ENCODE results near the gene TEX9. TPM values are rescaled to one million over a fixed set of nuclear protein-coding genes. Genes with fewer than 3 reads are reported as not detected.
"Not testable (repeated sequence)": the region's sequence is repeated elsewhere in the genome, so short reads cannot be mapped to it uniquely, and the experiment has no call there.

Gene TEX9
- 1 to 10 TPM; 6.9 to 7.6 TPM for total RNA-seq
- long read RNA-seq, partial matches to known transcripts = 1 of 4 reads
- long read RNA-seq, other reads (novel, unspliced or antisense) = 3 of 4 reads

DNA sequence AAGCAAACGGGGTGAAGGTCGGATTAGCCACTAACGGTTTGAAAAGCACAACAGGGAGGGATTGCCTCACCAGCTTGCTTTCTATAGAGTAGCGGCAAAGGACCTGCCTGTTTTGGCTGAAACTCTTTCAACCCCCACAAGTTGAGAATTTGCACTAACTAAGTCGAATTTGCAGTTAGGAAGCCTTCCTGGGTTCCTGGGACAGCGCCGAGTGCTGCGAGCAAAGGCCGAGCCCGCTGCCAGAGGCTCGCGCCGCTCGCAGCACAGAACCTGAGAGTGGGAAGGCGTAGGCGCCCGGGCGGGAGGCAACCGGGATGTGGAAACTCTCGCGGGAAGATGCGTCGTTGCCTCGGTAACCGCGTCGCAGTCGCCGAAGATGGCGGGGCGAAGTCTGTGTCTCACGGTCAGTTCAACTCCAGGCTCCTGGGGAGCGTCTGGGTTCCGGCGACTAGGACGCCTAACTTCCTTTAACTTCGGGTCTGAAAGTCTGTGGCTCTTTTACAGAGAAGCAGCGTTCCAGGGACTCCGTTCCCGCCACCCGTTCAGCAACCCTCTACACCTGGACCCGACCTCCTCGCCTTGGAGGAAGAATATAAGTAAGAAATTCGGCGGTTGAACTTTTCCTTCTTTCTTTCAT lies at the start of gene TEX9:
TSS of gene TEX9 (plus strand) at position 352 of the 637 bp plus-strand sequence. CDS start at position 377, 25 bp downstream.
- intact Hi-C loops (cut with DNase I, micrococcal nuclease) = no loop called here
- peak; percentile 100 for ATAC-seq
- peak; percentile 89 to 94 for DNase-seq

- intact Hi-C loops (cut with DNase I, micrococcal nuclease) = not testable (repeated sequence)
Observed at GRCh38 chr15:56316561-56316960, 48.7 kb upstream of the TEX9 start.

DNA sequence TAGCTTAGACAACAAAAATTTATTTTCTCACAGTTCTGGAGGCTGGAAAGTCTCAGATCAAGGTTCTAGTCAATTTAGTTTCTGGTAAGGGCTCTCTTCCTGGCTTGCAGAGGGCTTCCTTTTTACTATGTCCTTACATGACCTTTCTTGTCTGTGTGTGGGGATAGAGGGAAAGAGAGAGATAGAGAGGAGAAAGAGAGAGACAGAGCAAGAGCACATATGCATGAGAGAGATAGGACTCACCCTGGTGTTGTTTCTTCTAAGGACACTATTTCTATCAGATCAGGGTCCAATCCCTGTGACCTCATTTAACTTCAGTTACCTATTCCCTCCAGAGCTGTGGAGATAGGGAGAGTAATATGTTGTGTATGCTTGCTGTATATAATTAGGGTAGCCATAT lies 44.9 kb upstream of the TEX9 start:
- no peak for DNase-seq
- peak; percentile 71 for ATAC-seq
- intact Hi-C loops (cut with DNase I, micrococcal nuclease) = no loop called here

More at GRCh38 chr15:56316561-56316960, 48.7 kb upstream of the TEX9 start:
- DNase-seq, ATAC-seq: not testable (repeated sequence)

DNA sequence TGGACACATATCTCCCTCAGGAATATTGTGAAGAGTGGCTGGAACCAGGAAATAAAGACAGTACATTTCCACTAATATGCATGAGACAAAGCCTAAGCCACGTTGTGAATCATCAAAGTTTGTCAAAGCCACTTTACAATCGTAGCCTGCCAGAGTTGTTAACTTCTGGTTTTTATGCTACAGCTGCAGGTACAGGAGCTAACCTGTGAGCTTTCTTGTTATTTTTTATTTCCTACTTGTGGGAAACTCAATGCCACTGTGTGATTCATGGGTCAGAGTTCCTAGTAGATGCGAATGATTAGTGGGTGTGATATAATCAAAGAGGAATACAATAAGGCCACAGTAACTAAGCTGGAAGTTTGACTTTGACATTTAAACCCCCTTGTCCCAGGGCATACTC lies 44.4 kb upstream of the TEX9 start:
- intact Hi-C loops (cut with DNase I, micrococcal nuclease) = no loop called here
- ATAC-seq (peak; percentile 95), DNase-seq (no peak)

GRCh38 chr15:56322444-56322843 lies 42.8 kb upstream of the TEX9 start:
- intact Hi-C loops (cut with DNase I, micrococcal nuclease) = no loop called here
- ATAC-seq (no peak), DNase-seq (no peak)

GRCh38 chr15:56323435-56323834 lies 41.8 kb upstream of the TEX9 start:
- intact Hi-C loops (cut with DNase I, micrococcal nuclease) = no loop called here
- ATAC-seq (no peak), DNase-seq (no peak)

- intact Hi-C loops (cut with DNase I, micrococcal nuclease) = no loop called here
- ATAC-seq (no peak), DNase-seq (no peak)
Observed at GRCh38 chr15:56325186-56325585, 40.0 kb upstream of the TEX9 start.

DNA sequence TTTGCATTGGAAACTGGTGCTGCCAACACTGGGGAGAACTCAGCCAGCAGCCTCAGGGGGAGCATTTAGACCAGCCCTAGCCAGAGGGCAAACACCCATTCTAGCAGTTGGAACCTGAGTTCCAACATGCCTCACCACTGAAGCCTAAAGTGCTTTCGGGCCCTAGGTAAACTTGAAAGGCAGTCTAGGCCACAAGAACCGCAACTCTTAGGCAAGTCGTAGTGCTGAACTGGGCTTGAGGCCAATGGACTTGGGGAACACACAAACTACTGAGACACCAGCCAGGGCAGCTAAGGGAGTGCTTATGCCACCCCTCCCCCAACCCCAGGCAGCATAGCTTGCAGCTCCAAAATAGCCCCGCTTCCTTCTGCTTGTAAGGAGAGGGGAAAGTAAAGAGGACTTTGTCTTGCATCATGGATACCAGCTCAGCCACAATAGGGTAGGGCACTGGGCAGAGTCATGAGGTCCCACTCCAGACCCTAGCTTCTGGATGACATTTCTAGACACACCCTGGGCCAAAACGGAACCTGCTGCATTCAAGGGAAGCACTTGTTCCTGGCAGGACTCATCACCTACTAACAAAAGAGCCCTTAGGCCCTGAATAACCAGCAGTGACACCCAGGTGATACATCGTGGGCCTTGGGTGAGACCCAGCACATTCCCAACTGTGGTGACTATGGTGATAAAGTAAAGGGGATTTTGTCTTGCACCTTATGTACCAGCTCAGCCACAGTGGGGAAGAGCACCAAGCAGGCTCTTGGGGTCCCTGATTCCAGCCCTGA lies 37.3 kb upstream of the TEX9 start:
- DNase-seq = no peak
- intact Hi-C loops (cut with DNase I, micrococcal nuclease) = no loop called here

GRCh38 chr15:56337084-56337725 lies 28.0 kb upstream of the TEX9 start:
- intact Hi-C loops (cut with DNase I, micrococcal nuclease) = no loop called here
- no peak for DNase-seq

More for the DNA sequence above, 37.3 kb upstream of the TEX9 start:
- ATAC-seq = no peak

GRCh38 chr15:56339594-56339993 lies 25.6 kb upstream of the TEX9 start:
- DNase-seq = no peak
- intact Hi-C loops (cut with DNase I, micrococcal nuclease) = no loop called here
- no peak for ATAC-seq

More at GRCh38 chr15:56337084-56337725, 28.0 kb upstream of the TEX9 start:
- ATAC-seq = no peak

DNA sequence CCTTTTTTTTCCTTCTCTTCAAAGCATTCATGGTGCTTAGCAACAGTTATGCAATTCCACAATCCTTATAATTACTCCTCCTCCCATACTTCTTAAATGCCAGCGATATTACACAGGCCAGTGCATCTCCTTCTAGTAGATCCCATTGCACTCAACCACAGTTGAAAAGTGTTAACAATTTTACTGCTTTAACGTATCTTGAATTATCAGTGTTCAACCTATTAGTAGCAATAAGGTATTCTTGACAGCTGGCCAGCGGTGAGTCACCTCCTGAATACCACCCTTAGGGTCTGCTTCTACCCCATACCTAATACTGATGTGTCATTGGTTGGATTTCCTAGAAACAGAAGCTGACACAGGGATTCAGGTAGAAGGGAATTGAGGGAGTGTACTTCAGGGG lies 24.0 kb upstream of the TEX9 start:
- intact Hi-C loops (cut with DNase I, micrococcal nuclease) = no loop called here
- ATAC-seq = no peak
- no peak for DNase-seq

DNA sequence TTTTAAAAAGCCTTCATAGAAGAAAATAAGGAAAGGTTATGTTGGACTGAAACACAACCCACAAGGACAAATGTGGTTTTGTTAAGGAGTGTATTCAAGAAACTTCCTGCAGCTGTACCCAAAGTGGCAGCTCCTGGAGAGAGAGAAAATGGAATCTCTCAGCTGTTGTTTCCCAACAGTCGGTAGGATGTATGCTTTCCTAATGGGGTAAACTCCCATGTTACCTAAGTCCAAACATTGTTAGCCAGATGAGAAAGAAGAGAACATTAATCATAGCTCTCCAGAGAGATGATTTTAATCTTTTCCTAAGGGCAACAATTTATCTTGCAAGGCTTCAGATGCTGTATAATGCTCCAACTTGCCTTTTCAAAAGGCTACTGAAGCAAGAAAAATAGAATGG lies 22.6 kb upstream of the TEX9 start:
- DNase-seq (no peak), ATAC-seq (no peak)
- intact Hi-C loops (cut with DNase I, micrococcal nuclease) = no loop called here

- no peak for ATAC-seq
- intact Hi-C loops (cut with DNase I, micrococcal nuclease) = no loop called here
- DNase-seq = no peak
Observed at GRCh38 chr15:56343879-56344278, 21.3 kb upstream of the TEX9 start.

GRCh38 chr15:56344336-56344735 lies 20.9 kb upstream of the TEX9 start:
- DNase-seq = no peak

DNA sequence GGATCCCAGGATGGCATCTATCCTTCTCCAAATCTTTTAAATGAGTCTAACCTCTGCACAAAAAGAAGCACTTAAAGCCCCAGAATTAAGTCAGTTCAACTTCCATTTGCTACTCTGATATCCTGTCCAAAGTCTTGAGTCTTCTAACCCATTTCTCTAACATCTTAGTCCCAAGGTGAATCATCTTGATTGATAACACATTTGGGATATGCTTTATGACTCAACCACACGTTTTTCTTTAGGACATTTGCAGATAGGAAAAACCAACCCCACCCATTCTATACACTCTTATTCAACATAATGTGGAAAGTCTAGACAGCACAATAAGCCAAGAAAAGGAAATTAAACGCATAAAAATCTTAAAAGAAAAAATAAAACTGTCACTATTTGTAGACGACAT lies 18.8 kb upstream of the TEX9 start:
- ATAC-seq (no peak), DNase-seq (no peak)
- intact Hi-C loops (cut with DNase I, micrococcal nuclease) = no loop called here

More at GRCh38 chr15:56344336-56344735, 20.9 kb upstream of the TEX9 start:
- ATAC-seq = no peak
- intact Hi-C loops (cut with DNase I, micrococcal nuclease) = no loop called here

DNA sequence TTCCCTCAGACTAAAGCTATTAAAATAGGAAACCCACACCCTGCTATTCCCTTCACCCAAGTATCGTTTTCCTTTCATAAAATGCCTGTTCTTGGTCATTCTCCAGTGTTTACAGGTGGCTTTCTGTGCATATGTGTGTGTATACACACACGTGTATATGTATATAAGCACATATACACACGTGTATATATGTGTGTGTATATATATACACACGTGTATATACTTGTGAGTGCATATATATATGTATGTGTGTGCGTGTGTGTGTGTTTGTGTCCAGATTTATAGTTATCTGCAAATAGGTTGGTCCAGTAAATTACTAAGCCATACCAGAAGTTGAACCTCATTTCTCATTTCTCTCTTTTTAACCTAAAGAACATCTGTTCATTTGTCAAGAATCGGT lies 15.7 kb upstream of the TEX9 start:
- intact Hi-C loops (cut with DNase I, micrococcal nuclease) = no loop called here
- no peak for ATAC-seq
- no peak for DNase-seq

DNA sequence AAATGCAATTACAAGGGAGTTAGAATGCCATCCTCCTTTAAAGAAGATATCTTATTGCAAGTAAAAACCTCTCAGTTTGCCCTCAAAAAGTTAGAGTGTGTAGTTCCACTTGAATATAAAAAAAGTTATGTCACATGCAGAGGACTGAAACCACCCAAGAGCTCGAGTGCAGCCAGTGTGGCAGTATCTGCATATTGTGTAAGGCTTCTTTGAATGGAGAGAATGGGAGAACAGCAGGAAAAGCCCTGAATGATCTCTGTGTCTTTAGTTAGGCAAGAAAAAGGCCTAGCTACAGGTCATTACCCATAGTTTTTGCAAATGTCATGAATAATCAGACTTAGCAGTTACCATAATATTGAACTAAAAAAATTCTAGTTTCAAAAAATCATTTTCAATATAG lies 13.9 kb upstream of the TEX9 start:
- intact Hi-C loops (cut with DNase I, micrococcal nuclease) = no loop called here
- DNase-seq = no peak
- ATAC-seq = no peak

GRCh38 chr15:56351957-56352506 lies 13.2 kb upstream of the TEX9 start:
- ATAC-seq (no peak), DNase-seq (no peak)
- intact Hi-C loops (cut with DNase I, micrococcal nuclease) = no loop called here

GRCh38 chr15:56353119-56353518 lies 12.1 kb upstream of the TEX9 start:
- DNase-seq (no peak), ATAC-seq (no peak)
- intact Hi-C loops (cut with DNase I, micrococcal nuclease) = no loop called here

DNA sequence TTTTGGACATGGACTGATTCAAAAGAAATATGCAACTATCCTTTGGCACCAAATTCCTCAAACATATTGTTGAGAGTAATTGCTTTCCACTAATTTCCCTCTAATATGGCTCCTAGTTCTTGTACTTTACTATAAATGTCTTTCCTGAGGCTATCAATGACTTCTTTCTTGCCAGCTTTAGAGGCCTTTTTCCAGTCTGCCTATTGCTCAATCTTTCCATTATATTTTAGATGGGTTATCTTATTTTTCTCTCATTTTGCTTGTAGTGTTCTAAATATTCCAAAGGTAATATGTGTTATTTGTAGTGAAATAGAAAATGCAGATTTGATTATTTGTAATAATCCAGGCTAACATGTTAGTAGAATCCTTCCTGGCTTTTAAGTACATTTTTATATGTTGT lies 11.5 kb upstream of the TEX9 start:
- intact Hi-C loops (cut with DNase I, micrococcal nuclease) = no loop called here
- ATAC-seq = no peak

More for the DNA sequence above, 11.5 kb upstream of the TEX9 start:
- DNase-seq = no peak

Measured in left colon (tissue), 2 donors.